Memory B cell (primary cell): Measurements from ENCODE around the gene GALNT2.
A peak's percentile ranks its signal among the peaks of the same experiment; 100 is the strongest.

Experiments
- ATAC-seq: fragments of 150-1000 bp; cut with Tn5 transposase; 2 replicates; pipeline ENCODE4 v1.10.0; 2021; ENCODE audit warnings: low read depth, mild to moderate bottlenecking, moderate library complexity
- DNase-seq, 2 donors: peaks; one replicate each; pipeline ENCODE4 v3.0.0; 2022; ENCODE audit warnings: low spot score in 2 of 2
- H3K27ac Mint-ChIP-seq: one replicate; pipeline ENCODE4 v1.8.0; 2022; ENCODE audit warnings: mild to moderate bottlenecking, moderate library complexity, mixed read lengths
- H3K27me3 Mint-ChIP-seq: one replicate; pipeline ENCODE4 v1.8.0; 2022; ENCODE audit warnings: mixed read lengths
- H3K36me3 Mint-ChIP-seq: one replicate; pipeline ENCODE4 v1.8.0; 2022; ENCODE audit warnings: mild to moderate bottlenecking, mixed read lengths
- H3K4me1 Mint-ChIP-seq: one replicate; pipeline ENCODE4 v1.8.0; 2022; ENCODE audit warnings: mixed read lengths
- H3K4me3 Mint-ChIP-seq: one replicate; pipeline ENCODE4 v1.8.0; 2022; ENCODE audit warnings: mild to moderate bottlenecking, moderate library complexity, mixed read lengths
- H3K9me3 Mint-ChIP-seq: one replicate; pipeline ENCODE4 v1.8.0; 2022; ENCODE audit warnings: mixed read lengths

Gene GALNT2

GRCh38 chr1:230147253-230148125, 80.5 kb downstream of the GALNT2 start:
- DNase-seq (no peak), ATAC-seq (no peak)
- no peaks in the 10 kb centered on the region for H3K27me3 Mint-ChIP-seq
- H3K36me3 Mint-ChIP-seq, result no peaks in the 10 kb centered on the region
- H3K27ac Mint-ChIP-seq, result peak overlapping the region; percentile 96
- H3K4me3 Mint-ChIP-seq, result no peak overlapping the region
- no peaks in the 10 kb centered on the region for H3K9me3 Mint-ChIP-seq
- peaks cover 58% of the 10 kb centered on the region for H3K4me1 Mint-ChIP-seq

DNA sequence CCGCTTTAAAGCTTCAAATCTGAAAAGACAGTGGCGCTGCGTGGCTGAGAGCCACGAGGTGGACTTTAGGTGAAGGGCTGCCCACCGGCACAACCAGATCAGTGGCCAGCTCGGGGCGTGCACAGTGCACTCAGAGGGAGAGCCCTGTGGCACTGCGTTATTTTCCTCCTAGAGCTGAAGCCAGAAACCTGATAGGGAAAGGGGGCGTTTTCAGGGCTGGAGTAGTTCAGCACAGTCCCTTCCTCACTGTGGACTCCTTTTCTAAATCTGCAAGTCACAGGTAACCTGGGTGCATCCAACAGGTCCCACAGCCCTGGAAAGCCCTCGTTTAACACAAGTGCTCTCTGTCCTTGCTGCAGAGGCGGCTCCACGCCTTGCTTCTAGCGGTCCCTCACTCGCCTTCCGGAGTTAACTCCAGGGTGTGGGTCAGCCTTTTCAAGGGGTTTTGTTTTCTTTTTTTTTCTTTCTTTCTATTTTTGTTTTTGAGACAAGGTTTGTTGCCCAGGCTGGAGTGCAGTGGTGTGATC, 81.2 kb downstream of the GALNT2 start:
- no peak overlapping the region for H3K4me3 Mint-ChIP-seq
- ATAC-seq, result no peak

GRCh38 chr1:230148768-230149469, 81.9 kb downstream of the GALNT2 start:
- Mint-ChIP-seq H3K36me3 (no peaks in the 10 kb centered on the region), H3K4me1 (peaks cover 57% of the 10 kb centered on the region), H3K9me3 (no peaks in the 10 kb centered on the region), H3K4me3 (peak overlapping the region; percentile 67), H3K27ac (peak overlapping the region; percentile 96), H3K27me3 (no peaks in the 10 kb centered on the region)
- DNase-seq, result no peak
- ATAC-seq, result no peak

More for the DNA sequence above, 81.2 kb downstream of the GALNT2 start:
- no peak for DNase-seq
- Mint-ChIP-seq H3K27me3 (no peaks in the 10 kb centered on the region), H3K27ac (peak overlapping the region; percentile 96), H3K9me3 (no peaks in the 10 kb centered on the region), H3K4me1 (peaks cover 58% of the 10 kb centered on the region), H3K36me3 (no peaks in the 10 kb centered on the region)

DNA sequence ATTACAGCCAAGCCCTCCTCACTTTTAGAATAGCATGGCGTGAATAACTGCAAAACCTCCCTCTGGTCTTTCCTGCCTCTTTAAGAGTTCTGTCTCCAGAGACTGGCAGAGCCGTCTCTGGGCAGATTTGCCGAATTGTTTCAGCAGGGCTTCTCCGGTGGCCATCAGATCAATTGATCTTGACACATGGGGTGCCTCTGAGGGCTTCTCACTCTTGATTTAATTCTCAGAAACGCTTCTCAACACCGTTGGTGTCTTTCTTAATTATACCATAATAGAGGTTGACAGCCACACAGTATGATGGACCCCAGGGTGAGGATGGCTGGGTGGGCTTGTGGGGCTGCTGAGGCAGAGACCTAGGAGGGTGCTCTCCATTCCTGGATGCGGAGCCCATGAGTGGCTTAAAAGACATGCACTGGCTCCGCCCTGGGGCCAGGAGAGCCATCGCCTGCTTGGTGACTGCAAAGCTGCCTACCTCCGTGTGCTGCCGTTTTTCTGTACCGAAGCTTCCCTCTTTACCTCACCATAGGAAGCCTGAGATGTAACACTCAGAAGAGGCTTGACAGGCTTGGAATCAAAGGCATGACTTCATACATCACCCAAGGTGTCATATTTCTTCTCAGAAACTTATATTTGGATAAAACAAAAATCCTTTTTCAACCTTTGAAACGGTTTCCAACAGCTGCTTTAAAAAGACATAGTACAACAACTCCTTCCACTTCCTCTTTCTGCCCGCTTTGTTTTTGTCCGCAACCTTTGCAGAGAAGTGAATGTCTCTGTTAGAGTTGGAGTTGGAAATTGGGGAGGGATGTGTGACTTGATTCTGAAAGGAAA, 82.9 kb downstream of the GALNT2 start:
- H3K27me3 Mint-ChIP-seq, result no peaks in the 10 kb centered on the region
- peak overlapping the region; percentile 83 for H3K4me3 Mint-ChIP-seq
- H3K36me3 Mint-ChIP-seq, result no peaks in the 10 kb centered on the region
- DNase-seq (peak; percentile 35 to 47), ATAC-seq (peak; percentile 82)
- peaks cover 54% of the 10 kb centered on the region for H3K4me1 Mint-ChIP-seq
- H3K9me3 Mint-ChIP-seq, result no peaks in the 10 kb centered on the region
- H3K27ac Mint-ChIP-seq, result peak overlapping the region; percentile 96

GRCh38 chr1:230150615-230151014, 83.6 kb downstream of the GALNT2 start:
- DNase-seq, result no peak
- Mint-ChIP-seq H3K27me3 (no peaks in the 10 kb centered on the region), H3K4me1 (peaks cover 52% of the 10 kb centered on the region), H3K9me3 (no peaks in the 10 kb centered on the region), H3K4me3 (peak overlapping the region; percentile 83), H3K36me3 (peaks cover 2% of the 10 kb centered on the region), H3K27ac (peak overlapping the region; percentile 96)
- ATAC-seq, result no peak

GRCh38 chr1:230151924-230152468, 85.0 kb downstream of the GALNT2 start:
- DNase-seq, result no peak
- no peak for ATAC-seq
- Mint-ChIP-seq H3K27ac (no peak overlapping the region), H3K4me1 (peaks cover 42% of the 10 kb centered on the region), H3K27me3 (no peaks in the 10 kb centered on the region), H3K4me3 (no peak overlapping the region), H3K36me3 (peaks cover 10% of the 10 kb centered on the region), H3K9me3 (peaks cover under 1% of the 10 kb centered on the region)

- peaks cover 41% of the 10 kb centered on the region for H3K4me1 Mint-ChIP-seq
- peaks cover 13% of the 10 kb centered on the region for H3K36me3 Mint-ChIP-seq
- DNase-seq (no peak), ATAC-seq (no peak)
- H3K9me3 Mint-ChIP-seq, result peaks cover 2% of the 10 kb centered on the region
- no peak overlapping the region for H3K4me3 Mint-ChIP-seq
- no peak overlapping the region for H3K27ac Mint-ChIP-seq
- H3K27me3 Mint-ChIP-seq, result no peaks in the 10 kb centered on the region
Measured at GRCh38 chr1:230152999-230153398, 86.0 kb downstream of the GALNT2 start.

GRCh38 chr1:230153641-230154296, 86.7 kb downstream of the GALNT2 start:
- H3K4me3 Mint-ChIP-seq, result no peak overlapping the region
- H3K36me3 Mint-ChIP-seq, result peaks cover 13% of the 10 kb centered on the region
- no peak for ATAC-seq
- H3K27ac Mint-ChIP-seq, result no peak overlapping the region
- DNase-seq, result no peak
- peaks cover 2% of the 10 kb centered on the region for H3K9me3 Mint-ChIP-seq
- H3K4me1 Mint-ChIP-seq, result peaks cover 40% of the 10 kb centered on the region
- H3K27me3 Mint-ChIP-seq, result no peaks in the 10 kb centered on the region

- peaks cover 29% of the 10 kb centered on the region for H3K4me1 Mint-ChIP-seq
Measured at GRCh38 chr1:230155021-230155420, 88.0 kb downstream of the GALNT2 start.

GRCh38 chr1:230156068-230156467, 89.0 kb downstream of the GALNT2 start:
- H3K27me3 Mint-ChIP-seq, result no peaks in the 10 kb centered on the region
- H3K27ac Mint-ChIP-seq, result peak overlapping the region; percentile 67

More at GRCh38 chr1:230155021-230155420, 88.0 kb downstream of the GALNT2 start:
- Mint-ChIP-seq H3K27me3 (no peaks in the 10 kb centered on the region), H3K27ac (no peak overlapping the region), H3K36me3 (peaks cover 14% of the 10 kb centered on the region), H3K9me3 (peaks cover 2% of the 10 kb centered on the region), H3K4me3 (no peak overlapping the region)
- no peak for ATAC-seq
- no peak for DNase-seq

GRCh38 chr1:230156536-230156935, 89.5 kb downstream of the GALNT2 start:
- Mint-ChIP-seq H3K9me3 (peaks cover 2% of the 10 kb centered on the region), H3K27ac (no peak overlapping the region), H3K27me3 (no peaks in the 10 kb centered on the region), H3K4me3 (no peak overlapping the region), H3K36me3 (peaks cover 15% of the 10 kb centered on the region), H3K4me1 (peaks cover 24% of the 10 kb centered on the region)
- no peak for ATAC-seq
- no peak for DNase-seq

More at GRCh38 chr1:230156068-230156467, 89.0 kb downstream of the GALNT2 start:
- no peak for DNase-seq
- peaks cover 24% of the 10 kb centered on the region for H3K4me1 Mint-ChIP-seq
- H3K36me3 Mint-ChIP-seq, result peaks cover 15% of the 10 kb centered on the region
- no peak for ATAC-seq
- peaks cover 2% of the 10 kb centered on the region for H3K9me3 Mint-ChIP-seq
- no peak overlapping the region for H3K4me3 Mint-ChIP-seq

DNA sequence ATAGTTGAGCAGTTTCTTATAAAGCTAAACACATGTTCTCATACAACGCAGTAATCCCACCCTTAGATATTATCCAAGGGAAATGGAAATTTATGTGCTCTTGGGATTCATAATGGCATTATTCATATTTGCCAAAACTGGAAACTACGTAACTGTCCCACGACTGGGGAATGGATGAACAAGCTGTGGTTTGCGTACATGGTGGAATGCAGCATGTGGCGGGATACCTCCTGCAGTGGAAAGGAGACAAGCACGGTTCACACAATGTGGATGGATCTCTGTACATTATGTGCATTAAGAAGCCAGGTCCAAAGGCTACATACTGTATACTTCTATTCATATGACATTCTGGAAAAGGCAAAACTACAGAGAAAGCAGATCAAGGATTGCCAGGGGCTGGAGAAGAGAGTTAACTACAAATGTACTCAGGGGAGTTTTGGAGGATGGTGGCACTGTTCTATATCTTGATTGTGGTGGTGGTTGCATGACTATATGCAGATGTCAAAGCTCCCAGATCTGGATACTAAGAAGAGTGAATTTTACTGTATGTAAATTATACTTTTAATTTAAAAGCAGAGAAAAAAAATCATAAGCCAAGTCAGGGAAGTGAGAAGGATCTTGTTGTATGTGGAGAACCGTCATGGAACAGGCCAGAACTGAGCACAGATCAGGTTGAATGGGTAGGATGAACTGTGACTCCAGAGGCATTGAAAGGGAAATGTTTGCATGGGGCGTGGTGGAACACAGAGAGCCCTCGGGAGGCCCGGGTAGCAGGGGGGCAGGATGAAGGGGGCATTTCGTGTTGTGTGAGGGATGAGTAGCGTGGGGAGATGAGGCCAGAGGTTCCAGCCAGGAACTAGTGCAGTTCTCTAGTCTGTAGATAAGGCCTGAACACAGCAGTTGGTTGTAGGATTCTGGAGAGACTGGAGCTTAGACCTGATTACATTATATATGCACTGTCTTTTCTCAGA, 90.7 kb downstream of the GALNT2 start:
- Mint-ChIP-seq H3K27me3 (no peaks in the 10 kb centered on the region), H3K9me3 (peaks cover 2% of the 10 kb centered on the region), H3K4me3 (no peak overlapping the region), H3K36me3 (peaks cover 15% of the 10 kb centered on the region), H3K27ac (peak overlapping the region; percentile 15), H3K4me1 (peaks cover 24% of the 10 kb centered on the region)
- ATAC-seq (no peak), DNase-seq (no peak)
